Stimulated activated naive CD4-positive, alpha-beta T cell (primary cell): ENCODE results near the gene SENP5.
"Not testable (repeated sequence)": the region's sequence is repeated elsewhere in the genome, so short reads cannot be mapped to it uniquely, and the experiment has no call there.

ENCODE experiments used
- DNase-seq, 6 experiments: peaks; one replicate each; lab custom pipeline; 2025; lab: John Stamatoyannopoulos, UW

Gene SENP5

DNA sequence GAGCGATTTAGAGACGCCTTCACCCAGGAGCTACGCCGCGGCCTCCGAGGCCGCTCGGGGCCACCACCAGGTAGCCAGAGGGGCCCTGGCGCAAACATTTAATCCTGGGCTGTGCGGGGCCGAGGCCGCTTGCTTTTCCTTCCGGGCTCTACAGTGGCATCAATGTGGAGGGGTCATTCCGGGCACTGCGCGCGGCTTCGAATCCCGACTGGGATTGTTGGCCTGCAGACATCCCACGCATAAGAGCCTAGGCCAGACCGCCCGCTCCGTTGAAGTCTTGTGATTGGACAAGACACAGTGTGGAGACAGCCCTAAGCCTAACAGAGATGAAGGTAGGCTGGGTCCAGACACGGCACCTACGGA lies 75.2 kb downstream of the SENP5 start:
- peak in 2 of 6 experiments; percentile 34 to 45 for DNase-seq

DNA sequence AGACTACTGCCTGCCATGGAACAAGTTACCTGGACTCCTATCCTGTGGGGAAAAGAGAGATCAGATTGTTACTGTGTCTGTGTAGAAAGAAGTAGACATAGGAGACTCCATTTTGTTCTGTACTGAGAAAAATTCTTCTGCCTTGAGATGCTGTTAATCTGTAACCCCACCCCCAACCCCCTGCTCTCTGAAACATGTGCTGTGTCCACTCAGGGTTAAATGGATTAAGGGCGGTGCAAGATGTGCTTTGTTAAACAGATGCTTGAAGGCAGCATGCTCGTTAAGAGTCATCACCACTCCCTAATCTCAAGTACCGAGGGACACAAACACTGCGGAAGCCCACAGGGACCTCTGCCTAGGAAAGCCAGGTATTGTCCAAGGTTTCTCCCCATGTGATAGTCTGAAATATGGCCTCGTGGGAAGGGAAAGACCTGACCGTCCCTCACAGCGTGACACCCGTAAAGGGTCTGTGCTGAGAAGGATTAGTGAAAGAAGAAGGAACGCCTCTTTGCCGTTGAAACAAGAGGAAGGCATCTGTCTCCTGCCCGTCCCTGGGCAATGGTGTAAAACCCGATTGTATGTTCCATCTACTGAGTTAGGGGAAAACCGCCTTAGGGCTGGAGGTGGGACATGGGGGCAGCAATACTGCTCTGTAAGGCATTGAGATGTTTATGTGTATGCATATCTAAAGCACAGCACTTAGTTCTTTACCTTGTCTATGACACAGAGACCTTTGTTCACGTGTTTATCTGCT lies 76.5 kb downstream of the SENP5 start:
- DNase-seq = not testable (repeated sequence)

DNA sequence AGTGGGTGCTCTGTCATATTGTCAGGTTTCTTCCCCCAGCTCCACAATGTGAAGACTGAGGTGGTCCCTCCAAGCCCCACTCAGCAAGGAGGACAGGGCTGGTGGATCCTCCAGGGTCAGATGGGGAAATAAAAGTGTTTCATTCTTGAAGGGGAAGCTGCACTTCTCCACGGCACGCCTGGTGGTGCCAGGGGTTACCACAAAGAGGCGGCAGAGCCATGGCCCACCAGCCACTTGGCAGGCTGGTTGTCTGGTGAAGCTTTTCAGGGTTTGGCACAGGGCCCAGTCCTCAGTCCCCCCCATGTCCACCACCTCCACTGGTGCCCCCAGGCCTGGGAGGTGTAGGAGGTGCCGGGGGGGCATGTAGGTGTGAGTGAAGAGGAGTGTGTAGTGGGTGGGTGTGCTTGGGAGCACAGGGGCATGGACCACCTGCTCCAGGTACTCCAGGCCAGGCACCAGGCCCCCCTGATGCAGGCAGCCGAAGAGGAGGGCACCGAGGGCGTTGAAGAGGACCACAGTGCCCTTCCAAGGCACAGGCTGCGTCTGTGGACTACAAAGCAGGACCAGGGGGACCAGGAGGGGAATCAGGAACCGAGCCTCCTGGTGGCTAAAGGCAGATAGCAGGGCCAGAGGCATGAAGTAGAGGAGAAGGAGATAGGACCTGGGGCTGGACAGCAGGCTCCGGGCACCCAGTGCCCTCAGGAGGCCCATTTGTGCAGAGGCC lies 79.6 kb downstream of the SENP5 start:
- DNase-seq = no peak

DNA sequence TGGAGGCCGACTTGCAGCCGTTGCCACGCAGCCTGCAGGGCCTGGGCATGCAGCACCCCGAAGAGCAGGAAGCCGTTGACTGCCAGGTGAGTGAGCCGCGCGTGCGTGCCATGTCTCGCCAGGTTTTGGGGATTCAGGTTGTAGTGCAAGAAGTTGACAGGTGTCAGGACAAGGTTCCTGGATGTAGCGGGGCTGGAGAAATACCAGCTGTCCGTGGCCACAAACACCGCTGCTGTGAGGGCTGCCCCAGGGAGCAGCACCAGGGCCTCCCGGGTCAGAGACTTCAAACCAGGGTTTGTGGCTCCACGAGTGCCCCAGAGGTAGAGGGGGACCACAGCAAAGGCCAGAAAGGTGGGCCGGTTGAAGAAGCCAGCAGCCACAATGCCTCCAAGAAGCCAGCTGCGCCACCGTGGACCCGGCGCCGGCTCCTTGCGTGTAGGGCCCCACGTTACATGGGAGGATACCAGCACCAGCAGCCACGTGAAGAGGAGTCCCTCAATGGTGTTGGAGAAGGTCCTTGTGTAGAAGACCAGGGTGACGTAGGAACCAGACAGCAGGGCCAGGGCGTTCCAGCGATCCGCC lies 80.2 kb downstream of the SENP5 start:
- no peak for DNase-seq

DNA sequence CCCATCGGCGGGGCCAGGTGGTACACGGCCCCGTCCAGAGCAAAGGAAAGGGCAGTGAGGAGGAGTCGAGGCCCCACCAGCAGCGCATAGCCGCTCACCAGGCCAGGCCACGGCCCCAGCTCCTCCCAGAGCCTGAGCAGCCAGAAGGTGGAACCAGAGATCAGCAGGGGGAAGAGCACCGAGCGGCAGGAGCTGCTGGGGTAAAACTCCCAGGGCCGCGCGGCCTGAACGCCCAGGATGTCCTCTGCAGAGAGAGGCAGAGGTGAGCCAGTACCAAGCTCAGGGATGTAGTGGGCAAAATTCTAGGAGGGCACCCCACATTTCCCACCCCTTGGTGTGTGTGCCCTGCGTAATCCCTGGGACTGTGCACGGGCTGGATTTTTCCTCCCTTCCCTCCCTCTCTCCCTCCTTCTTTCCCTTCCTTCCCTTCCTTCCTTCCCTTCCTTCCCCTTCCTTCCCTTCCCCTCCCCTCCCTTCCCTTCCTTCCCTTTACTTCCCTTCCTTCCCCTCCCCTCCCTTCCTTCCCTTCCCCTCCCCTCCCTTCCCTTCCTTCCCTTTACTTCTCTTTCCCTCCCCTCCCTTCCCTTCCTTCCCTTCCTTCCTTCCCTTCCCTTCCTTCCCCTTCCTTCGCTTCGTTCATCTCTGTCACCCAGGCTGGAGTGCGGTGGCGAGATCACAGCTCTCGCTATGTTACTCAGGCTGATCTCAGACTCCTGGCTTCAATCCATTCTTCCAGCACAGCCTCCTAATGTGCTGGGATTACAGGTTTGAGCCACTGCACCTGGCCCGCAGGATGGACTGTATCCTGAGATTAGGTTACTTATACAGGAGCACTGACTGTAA lies 80.9 kb downstream of the SENP5 start:
- DNase-seq = no peak

DNA sequence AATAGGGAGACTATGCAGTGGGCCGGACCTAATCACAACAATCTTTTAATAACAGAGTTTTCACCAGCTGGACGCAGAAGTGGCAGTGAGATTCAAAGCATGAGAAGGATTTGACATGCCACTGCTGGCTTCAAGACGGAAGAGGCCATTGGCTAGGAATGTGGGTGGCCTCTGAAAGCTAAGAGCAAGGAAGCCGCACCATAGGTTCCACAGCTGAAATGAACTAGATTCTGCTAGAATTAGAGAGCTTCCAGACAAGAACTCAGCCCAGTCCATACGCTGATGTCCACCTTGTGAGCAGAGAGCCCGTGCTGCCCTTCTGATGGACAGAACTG lies 81.5 kb downstream of the SENP5 start:
- DNase-seq = no peak

DNA sequence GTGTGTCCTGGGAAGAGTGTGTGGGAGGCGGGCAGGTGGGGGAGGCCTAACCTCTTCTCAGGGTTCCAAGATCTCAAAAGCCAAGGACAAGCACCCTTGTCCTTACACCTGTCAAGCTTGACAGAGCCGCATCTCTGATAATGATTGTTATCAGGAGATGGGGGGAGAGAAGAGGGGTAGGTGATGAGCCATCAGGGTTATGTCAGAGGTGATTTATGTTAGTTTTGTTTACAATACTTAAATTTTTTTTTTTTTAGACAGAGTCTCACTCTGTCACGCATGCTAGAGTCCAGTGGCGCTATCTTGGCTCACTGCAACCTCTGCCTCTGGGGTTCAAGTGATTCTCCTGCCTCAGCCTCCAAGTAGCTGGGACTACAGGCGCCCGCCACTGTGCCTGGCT lies 82.0 kb downstream of the SENP5 start:
- no peak for DNase-seq

DNA sequence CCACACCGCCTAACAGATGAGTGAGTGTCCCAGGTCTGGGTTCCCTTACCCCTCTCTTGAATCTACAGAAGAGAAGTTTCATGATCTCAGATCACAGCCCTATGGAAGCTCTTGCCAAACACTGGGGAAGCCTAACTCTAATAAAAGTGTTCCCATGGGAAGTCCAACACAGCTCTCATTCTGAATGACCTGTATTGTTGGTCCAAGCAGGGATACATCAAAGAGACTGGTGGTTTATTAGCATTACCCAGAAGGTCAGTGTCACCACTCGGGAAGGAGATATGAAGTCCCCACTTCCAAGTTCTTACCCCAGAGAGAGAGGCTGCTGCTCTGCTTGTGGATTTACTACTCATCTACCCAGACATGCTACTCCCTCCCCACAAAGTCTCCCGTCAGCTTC lies 83.7 kb downstream of the SENP5 start:
- DNase-seq = no peak

DNA sequence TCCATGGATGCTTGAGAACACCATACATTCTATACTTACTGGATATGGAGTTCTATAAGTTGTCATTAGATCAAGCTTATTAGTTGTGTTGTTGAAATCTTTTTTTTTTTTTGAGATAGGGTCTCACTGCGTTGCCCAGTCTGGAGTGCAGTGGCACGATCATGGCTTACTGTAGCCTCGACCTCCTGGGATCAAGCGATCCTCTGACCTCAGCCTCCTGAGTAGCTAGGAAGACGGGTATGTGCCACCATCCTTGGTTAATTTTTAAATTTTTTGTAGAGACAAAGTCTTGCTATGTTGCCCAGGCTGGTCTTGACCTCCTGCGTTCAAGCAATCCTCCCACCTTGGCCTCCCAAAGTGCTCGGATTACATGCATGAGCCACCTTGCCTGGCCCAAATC lies 87.1 kb downstream of the SENP5 start:
- DNase-seq = no peak

DNA sequence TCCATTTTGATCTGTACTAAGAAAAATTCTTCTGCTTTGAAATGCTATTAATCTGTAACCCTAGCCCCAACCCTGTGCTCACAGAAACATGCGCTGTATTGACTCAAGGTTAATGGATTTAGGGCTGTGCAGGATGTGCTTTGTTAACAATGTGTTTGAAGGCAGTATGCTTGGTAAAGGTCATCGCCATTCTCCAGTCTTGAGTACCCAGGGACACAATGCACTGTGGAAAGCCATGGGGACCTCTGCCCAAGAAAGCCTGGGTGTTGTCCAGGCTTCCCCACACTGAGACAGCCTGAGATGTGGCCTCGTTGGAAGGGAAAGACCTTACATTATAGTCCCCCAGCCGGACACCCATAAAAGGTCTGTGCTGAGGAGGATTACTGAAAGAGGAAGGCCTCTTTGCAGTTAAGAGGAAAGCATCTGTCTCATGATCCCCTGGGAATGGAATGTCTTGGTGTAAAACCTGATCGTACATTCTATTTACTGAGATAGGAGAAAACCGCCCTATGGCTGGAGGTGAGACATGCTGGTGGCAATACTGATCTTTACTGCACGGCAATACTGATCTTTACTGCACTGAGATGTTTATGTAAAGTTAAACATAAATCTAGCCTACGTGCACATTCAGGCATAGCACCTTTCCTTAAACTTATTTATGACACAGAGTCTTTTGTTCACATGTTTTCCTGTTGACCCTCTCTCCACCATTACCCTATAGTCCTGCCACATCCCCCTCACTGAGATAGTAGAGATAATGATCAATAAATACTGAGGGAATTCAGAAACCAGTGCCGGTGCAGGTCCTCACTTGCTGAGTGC lies 94.6 kb downstream of the SENP5 start:
- no peak for DNase-seq

DNA sequence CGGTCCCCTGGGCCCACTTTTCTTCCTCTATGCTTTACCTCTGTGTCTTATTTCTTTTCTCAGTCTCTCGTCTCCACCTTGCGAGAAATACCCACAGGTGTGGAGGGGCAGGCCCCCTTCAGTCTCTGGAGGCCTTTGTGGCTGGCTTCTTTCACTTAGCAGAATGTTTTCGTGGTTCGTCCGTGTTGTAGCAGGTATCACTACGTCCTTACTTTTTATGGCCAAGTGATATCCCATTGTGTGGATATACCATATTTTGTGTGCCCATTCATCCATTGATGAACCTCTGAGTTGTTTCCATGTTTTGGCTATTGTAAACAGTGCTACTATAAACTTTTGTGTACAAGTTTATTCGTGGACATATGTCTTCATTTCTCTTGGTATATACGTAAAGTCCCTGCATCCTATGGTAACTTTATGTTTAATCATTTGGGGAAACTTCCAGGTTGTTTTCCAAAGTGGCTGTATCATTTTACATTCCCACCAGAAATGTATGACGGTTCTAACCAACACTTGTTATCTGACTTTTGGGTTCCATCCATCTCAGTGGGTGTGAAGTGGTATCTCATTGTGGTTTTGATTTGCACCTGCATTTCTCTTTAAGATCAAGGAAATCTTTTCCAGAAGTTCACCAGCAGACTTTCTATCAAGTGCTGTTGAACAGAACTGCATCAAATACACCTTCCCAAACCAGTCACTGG lies 95.4 kb downstream of the SENP5 start:
- DNase-seq = no peak

DNA sequence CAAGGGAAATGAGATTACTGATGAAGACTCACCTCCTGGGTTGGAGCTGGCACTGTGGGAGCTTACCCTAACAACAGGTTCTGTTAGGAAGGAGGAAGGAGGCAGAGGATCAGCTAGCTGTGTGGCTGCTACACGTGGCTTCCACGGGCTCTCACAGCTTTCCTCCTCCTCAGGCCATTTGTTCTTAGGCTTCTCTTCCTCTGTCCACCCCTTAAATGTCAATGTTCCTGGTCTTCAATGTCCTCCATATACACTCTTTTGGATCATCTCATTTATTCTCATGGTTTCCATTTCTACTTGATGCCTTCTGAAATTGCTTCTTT lies 95.9 kb downstream of the SENP5 start:
- no peak for DNase-seq

DNA sequence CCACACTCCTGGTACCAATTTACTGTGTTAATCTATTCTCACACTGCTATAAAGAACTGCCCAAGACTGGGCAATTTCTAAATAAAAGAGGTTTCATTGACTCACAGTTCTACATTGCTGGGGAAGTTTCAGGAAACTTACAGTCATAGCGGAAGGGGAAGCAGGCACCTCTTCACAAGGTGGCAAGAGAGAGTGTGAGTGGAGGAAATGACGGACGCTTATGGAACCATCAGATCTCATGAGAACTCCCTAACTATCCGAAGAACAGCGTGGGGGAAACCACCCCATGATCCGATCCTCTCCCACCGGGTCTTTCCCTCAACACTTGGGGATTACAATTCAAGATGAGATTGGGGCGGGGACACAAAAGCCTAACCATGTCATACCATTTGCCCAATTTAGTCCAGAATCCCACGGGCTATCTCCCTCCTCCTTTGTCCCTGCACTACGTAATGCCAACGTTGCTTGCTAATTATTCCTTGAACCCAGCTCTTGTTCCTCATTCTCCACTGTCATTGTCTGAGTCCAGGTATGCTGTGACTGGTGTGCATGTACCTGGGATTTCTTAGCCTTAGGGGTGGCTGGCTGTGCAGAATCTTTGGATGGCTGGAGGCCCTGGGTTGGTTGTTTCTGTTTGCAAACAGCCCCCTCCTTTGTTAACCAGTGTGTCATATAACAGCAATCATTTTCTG lies 97.5 kb downstream of the SENP5 start:
- no peak for DNase-seq

DNA sequence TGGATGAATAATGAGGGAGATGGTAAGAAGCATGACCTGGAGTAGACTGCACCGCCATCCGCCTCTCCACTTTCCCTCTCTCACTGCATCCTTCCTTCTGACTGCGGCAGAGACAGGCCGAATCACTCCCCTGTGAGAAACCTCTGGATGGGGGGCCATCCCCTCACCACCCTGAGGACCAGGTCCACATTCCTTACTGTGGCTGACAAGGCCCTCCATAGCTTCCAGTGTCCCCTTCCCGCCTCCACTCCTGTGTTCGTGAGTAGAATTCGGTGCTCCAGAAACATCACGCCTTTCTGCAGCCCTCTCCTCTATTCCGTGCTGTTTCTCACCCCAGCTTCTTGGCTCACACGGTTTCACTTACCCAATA lies 98.1 kb downstream of the SENP5 start:
- DNase-seq = no peak

DNA sequence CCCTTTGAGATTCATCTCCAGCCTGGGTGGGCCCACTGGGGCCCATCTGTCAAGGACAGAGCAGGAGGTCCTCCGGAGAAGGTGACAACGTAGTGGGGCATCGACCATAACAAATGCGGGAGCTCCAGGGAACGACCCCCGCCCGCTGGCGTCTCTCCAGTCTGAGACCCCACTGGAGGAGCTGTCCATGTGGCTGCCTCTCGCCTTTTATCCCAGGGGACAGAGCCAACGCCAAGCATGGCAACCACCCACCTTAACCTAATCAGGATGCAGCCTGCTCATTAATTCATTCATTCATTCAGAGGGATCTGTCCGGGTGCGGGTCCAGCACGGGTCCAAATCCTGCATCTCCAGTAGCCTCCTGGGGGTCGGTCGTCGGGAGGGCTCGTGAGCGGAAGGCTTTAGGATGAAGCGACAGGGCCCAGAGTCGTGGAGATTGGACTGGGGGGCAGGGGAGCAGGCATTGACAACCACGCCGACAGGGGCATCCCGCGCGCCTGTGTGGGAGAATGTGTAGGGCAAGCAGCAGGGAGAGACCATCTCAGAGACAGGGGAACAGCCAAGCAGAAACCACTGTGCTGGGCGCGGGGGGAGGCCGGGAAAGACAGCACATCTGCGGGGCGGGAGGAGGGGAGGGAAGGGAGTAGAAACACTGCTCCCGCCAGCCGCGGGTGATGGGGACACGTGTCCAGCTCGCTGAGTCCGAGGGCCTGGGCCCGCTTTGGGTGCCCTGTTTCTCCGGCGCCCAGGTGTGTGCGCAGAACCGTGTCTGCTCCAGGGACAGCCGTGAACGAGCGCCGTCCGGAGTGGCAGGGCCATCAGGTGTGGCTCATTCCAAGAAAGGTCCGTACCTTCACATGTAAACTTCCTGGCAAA lies 99.0 kb downstream of the SENP5 start:
- DNase-seq = no peak

DNA sequence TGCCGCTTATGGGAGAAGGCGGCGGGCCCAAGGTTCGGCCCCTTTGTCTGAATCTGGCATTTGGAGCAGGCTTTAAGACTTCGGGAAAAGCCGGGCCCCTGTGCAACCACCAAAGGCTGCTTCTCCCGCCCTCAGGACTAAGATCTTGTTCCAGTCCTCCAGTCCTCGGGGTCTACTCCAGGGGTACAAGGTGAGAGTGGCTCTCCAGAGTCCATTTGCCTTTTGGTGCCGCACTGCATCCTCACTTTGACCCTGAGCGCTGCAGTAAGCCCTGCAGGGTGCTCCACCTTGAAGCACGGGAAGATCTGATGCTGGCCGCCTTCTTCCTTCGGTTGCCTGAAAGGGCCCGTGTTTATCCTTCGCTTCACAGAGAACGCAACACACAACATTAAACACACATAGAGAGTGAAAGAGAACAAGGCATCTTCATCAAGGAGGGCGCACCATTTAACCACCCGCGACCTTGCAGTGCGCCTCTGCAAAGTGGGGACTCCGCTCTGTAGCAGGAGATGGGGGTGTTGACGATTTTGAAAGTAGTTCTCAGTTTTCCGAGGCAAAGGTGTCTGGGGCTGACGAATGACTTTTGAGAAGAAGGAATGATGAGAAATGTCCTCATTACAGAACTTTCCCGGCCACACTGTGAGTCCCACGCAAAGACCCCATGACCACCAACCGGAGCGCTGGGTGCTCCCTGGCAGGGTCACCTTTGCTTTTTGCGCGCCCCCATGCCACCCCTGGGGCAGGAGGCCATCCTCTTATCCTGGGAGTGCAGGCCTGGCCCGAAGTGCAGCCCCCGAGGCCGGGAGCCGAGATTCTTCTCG lies 99.9 kb downstream of the SENP5 start:
- DNase-seq = no peak

DNA sequence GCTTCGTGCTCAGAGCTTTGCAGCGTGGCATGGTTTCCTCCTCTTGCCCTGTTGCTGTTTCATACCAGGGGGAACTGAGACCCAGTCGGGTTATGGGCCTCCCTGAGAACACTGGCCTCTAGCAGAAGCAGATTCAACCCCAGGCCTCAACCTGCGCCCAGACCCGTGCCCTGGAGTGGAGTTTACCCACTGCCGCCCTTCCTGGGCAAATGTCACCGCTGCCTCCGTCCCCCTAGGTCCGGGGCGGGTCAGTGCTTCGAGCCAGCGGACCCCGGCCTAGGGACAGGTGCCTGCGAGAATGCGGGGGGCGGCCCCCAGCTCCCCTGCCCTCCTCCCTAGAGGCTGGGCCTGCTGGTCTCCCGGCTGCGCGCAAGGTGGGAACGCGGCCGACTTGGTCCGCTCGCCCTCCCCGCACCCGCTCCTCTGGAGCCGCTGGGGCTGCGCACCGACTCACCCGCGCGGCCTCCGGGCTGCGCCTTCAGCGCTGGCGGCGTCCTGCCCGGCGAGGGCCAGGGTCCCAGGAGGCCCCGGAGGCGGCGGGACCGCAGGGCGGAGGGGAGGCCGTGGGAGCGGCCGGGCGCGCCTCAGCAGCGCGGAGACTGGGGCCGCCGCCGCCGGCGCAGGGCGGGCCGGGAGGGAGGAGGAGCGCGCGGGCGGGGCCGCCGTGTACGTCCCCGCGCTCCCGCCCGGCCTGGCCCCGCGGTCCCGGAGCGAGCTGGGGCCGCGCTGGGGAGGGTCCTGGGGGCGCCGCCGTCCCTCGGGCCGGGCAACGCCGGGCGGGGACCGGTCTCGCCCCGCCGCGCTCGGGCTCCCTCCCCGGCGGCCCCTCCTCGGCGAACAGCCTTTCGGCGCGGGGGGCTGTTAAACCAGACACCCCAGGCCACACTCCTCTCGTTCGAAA lies 100.8 kb downstream of the SENP5 start, which contains the start of gene PIGZ:
Gene PIGZ, minus strand, starts transcription at position 601 of the 901 bp plus-strand sequence. CDS start 16,802 bp downstream, outside the sequence.
- DNase-seq = peak in 2 of 6 experiments; percentile 4 to 14
